Keratinocyte (primary cell): ENCODE measurements around the gene CNIH4. TPM values are rescaled to one million over a fixed set of nuclear protein-coding genes. Genes with fewer than 3 reads are reported as not detected.
"Not testable (repeated sequence)": the region's sequence is repeated elsewhere in the genome, so short reads cannot be mapped to it uniquely, and the experiment has no call there.

ENCODE experiments used
- DNase-seq: peaks from one replicate; pipeline ENCODE4 v3.0.0-alpha.2; 2011; ENCODE audit warnings: low read depth, missing footprints, low spot score
- FAIRE-seq: peaks from 2 replicates; lab custom pipeline; 2011; peaks lifted over from hg19 to GRCh38; lab: Jason Lieb, UNC
- H2AFZ ChIP-seq: 2 replicates; pipeline ENCODE4 v1.6.0; 2012; ENCODE audit warnings: low read length, control low read depth, inconsistent platforms; ENCODE audit not compliant: control insufficient read depth
- H3K27ac ChIP-seq: 2 replicates; pipeline ENCODE4 v1.5.1; 2011; ENCODE audit warnings: low read length; ENCODE audit not compliant: control insufficient read depth, insufficient read depth
- H3K27me3 ChIP-seq: 3 replicates; pipeline ENCODE4 v1.6.0; 2011; ENCODE audit warnings: low read length; ENCODE audit not compliant: control insufficient read depth, insufficient read depth; ENCODE audit errors: extremely low read depth
- H3K36me3 ChIP-seq, 2 experiments: 2 replicates in 1 of 2; 3 replicates in 1 of 2; pipeline ENCODE4 v1.5.1; 2011; ENCODE audit warnings: low read length in 2 of 2, mild to moderate bottlenecking in 1 of 2; ENCODE audit not compliant: control insufficient read depth in 2 of 2, insufficient read depth in 2 of 2; ENCODE audit errors: extremely low read depth in 1 of 2
- H3K4me1 ChIP-seq: 3 replicates; pipeline ENCODE4 v1.5.1; 2011; ENCODE audit warnings: low read length; ENCODE audit not compliant: control insufficient read depth, insufficient read depth; ENCODE audit errors: extremely low read depth
- H3K4me2 ChIP-seq: 3 replicates; pipeline ENCODE4 v1.6.0; 2011; ENCODE audit warnings: low read depth, low read length; ENCODE audit not compliant: control insufficient read depth, insufficient read depth; ENCODE audit errors: extremely low read depth
- H3K4me3 ChIP-seq, 3 experiments: fragments of 200-600 bp in 1 of 3; sonication (generic) in 1 of 3; 2 replicates in 2 of 3; 3 replicates in 1 of 3; pipeline ENCODE4 v1.5.1; 2011 to 2016; ENCODE audit warnings: low read length in 3 of 3, mild to moderate bottlenecking in 3 of 3, control low read depth in 2 of 3, inconsistent platforms in 1 of 3, low read depth in 1 of 3, mixed read lengths in 1 of 3, mixed run types in 1 of 3, moderate library complexity in 1 of 3; ENCODE audit not compliant: control insufficient read depth in 2 of 3, insufficient read depth in 2 of 3; ENCODE audit errors: extremely low read depth in 1 of 3
- H3K79me2 ChIP-seq: 2 replicates; pipeline ENCODE4 v1.6.0; 2012; ENCODE audit warnings: low read length; ENCODE audit not compliant: control insufficient read depth, insufficient read depth
- H3K9ac ChIP-seq: 3 replicates; pipeline ENCODE4 v1.6.0; 2011; ENCODE audit warnings: low read length; ENCODE audit not compliant: control insufficient read depth, insufficient read depth; ENCODE audit errors: extremely low read depth
- H3K9me1 ChIP-seq: 3 replicates; pipeline ENCODE4 v1.6.0; 2011; ENCODE audit warnings: low read length; ENCODE audit not compliant: control insufficient read depth, insufficient read depth; ENCODE audit errors: extremely low read depth
- H3K9me3 ChIP-seq: 2 replicates; pipeline ENCODE4 v1.5.1; 2012; ENCODE audit warnings: low read depth, low read length; ENCODE audit not compliant: control insufficient read depth
- H4K20me1 ChIP-seq: 3 replicates; pipeline ENCODE4 v1.6.0; 2011; ENCODE audit warnings: low read length; ENCODE audit not compliant: control insufficient read depth, insufficient read depth; ENCODE audit errors: extremely low read depth
- EZH2 ChIP-seq: IDR thresholded peaks from one replicate; pipeline ENCODE4 v1.6.1; 2012; ENCODE audit warnings: inconsistent platforms, mild to moderate bottlenecking, low read length, moderate library complexity
- dilution Hi-C: fragments of 300-500 bp; cut with MboI; formaldehyde crosslinking; loops from one replicate; pipeline ENCODE4 v1.7.0; 2020; ENCODE audit warnings: low sequenced_read_pairs; ENCODE audit not compliant: extremely low pct_ligation_motif_present
- polyA plus RNA-seq, 5 experiments: library from polyadenylated mRNA; depleted of rRNA in 3 of 5; stranded (reverse) in 3 of 5; stranded (forward) in 1 of 5; unstranded in 1 of 5; fragments of >200 nt; gene quantifications; 1 replicate in 1 of 5; 2 replicates in 3 of 5; 3 replicates in 1 of 5; pipeline versions ENCODE4 v1.2.1 to v1.2.3, GENCODE V29; 2011 to 2012; ENCODE audit warnings: missing spikeins in 2 of 5, low read depth in 1 of 5, low replicate concordance in 1 of 5
- TF ChIP-seq, protein P1 (sequence below), 3 experiments: IDR thresholded peaks in 1 of 3; conservative IDR thresholded peaks in 1 of 3; optimal IDR thresholded peaks in 1 of 3; 2 replicates in 2 of 3; 3 replicates in 1 of 3; pipeline versions ENCODE3 to v1.5.1; 2011; ENCODE audit warnings: low read length in 3 of 3, mild to moderate bottlenecking in 3 of 3, moderate library complexity in 2 of 3, control low read depth in 1 of 3, inconsistent platforms in 1 of 3; ENCODE audit not compliant: insufficient read depth in 2 of 3; ENCODE audit errors: extremely low read depth in 1 of 3

CNIH4 gene
- polyA plus RNA-seq, 1 donor (not counting 4 experiments of a cell fraction or from before 2014, with no cell fraction given): 139 TPM

DNA sequence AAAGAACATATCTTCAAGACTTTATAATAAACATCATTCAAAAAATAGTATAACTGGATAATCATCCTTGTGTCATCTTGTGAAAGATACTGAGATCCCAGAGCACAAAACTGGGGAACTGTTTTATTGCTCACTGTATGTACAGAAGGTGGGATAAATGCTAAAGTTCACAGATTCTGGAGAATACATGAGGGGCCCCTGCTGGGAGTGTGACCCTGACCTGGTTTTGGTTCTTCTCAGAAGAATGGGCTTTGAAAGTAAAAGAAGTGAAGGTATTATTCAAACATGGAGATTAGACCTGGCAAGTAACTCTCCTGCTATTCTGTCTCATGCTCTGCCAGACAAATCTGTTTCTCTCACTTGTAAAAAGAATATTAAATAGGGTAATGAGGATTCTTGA lies 63.4 kb downstream of the CNIH4 start:
- Histone ChIP-seq H3K4me3 (no peak overlapping the region), H3K4me1 (no peaks in the 10 kb centered on the region), H3K27me3 (no peaks in the 10 kb centered on the region), H2AFZ (no peak overlapping the region), H3K9me1 (no peaks in the 10 kb centered on the region), H3K27ac (no peak overlapping the region), H3K9me3 (no peaks in the 10 kb centered on the region), H3K79me2 (peaks cover 4% of the 10 kb centered on the region), H3K9ac (no peak overlapping the region), H3K4me2 (no peak overlapping the region), H3K36me3 (peaks cover 28 to 42% of the 10 kb centered on the region in 2 experiments), H4K20me1 (peaks cover 3% of the 10 kb centered on the region)
- DNase-seq (no peak), FAIRE-seq (no peak)
- TF ChIP-seq, protein P1, sequence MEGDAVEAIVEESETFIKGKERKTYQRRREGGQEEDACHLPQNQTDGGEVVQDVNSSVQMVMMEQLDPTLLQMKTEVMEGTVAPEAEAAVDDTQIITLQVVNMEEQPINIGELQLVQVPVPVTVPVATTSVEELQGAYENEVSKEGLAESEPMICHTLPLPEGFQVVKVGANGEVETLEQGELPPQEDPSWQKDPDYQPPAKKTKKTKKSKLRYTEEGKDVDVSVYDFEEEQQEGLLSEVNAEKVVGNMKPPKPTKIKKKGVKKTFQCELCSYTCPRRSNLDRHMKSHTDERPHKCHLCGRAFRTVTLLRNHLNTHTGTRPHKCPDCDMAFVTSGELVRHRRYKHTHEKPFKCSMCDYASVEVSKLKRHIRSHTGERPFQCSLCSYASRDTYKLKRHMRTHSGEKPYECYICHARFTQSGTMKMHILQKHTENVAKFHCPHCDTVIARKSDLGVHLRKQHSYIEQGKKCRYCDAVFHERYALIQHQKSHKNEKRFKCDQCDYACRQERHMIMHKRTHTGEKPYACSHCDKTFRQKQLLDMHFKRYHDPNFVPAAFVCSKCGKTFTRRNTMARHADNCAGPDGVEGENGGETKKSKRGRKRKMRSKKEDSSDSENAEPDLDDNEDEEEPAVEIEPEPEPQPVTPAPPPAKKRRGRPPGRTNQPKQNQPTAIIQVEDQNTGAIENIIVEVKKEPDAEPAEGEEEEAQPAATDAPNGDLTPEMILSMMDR (optimal IDR thresholded peaks at IDR 0.05 in 1 of 3, IDR thresholded peaks at IDR 0.05 in 1 of 3, conservative IDR thresholded peaks at IDR 0.05 in 1 of 3; ENCODE audit: extremely low read depth in 1 of 3, insufficient read depth in 2 of 3, low read length in 3 of 3): no peak
- no peak for TF ChIP-seq EZH2
- dilution Hi-C loops: no loop called here

DNA sequence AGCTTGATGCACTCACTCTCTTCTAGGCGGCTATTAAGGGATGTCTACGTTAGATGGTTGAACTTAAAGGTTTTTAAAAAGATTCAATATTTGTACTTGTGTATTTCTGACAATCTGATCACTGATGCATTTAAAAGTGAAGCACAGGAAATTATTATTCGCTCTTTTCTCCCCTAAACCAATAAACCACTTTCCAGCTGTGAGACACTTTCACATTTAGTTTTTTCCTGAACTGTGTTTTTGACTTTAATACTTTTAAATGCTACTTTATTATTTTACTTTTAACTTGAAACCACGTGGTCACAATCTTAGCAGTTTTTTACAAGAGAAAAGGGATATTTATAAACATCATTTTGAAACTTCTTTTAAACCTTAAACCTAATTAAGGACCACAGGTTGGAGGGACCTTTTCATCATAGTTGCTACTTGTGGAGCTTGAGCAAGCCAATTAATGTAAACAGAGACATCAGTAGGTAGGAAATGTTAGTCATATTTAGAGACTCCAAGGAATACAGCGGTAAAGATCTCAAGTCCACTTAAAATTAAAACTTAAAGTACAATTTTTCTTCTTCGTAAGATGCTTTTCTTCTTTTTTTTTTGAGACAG lies 68.7 kb downstream of the CNIH4 start:
- H3K27ac ChIP-seq: no peak overlapping the region
- no peak overlapping the region for H3K4me2 ChIP-seq
- H3K9ac ChIP-seq: no peak overlapping the region
- FAIRE-seq: peak; percentile 17
- dilution Hi-C loops: no loop called here
- no peaks in the 10 kb centered on the region for H4K20me1 ChIP-seq
- DNase-seq: no peak
- no peaks in the 10 kb centered on the region for H3K27me3 ChIP-seq
- peaks cover 3% of the 10 kb centered on the region for H3K4me1 ChIP-seq
- no peak overlapping the region for H2AFZ ChIP-seq
- H3K9me3 ChIP-seq: no peaks in the 10 kb centered on the region
- H3K79me2 ChIP-seq: peaks cover 26% of the 10 kb centered on the region
- H3K36me3 ChIP-seq: peaks cover 16 to 35% of the 10 kb centered on the region in 2 experiments
- H3K9me1 ChIP-seq: no peaks in the 10 kb centered on the region
- no peak overlapping the region for H3K4me3 ChIP-seq
- no peak for TF ChIP-seq EZH2
- TF ChIP-seq, protein P1 (optimal IDR thresholded peaks at IDR 0.05 in 1 of 3, IDR thresholded peaks at IDR 0.05 in 1 of 3, conservative IDR thresholded peaks at IDR 0.05 in 1 of 3; ENCODE audit: extremely low read depth in 1 of 3, insufficient read depth in 2 of 3, low read length in 3 of 3): no peak

DNA sequence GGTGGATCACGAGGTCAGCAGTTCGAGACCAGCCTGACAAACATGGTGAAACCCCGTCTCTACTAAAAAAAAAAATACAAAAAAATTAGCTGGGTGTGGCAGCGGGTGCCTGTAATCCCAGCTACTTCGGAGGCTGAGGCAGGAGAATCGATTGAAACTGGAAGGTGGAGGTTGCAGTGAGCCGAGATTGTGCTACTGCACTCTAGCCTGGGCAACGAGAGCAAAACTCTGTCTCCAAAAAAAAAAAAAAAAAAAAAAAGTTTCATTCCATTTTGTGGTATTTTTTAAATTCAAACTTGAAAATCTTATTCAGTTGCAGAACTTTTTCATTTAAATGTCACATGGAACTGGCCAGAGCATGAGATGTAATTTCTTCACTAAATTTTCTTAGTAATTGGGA lies 70.2 kb downstream of the CNIH4 start:
- Histone ChIP-seq H3K79me2 (peaks cover 35% of the 10 kb centered on the region), H3K4me1 (peaks cover 18% of the 10 kb centered on the region), H3K36me3 (peaks cover 13 to 26% of the 10 kb centered on the region in 2 experiments)
- H2AFZ ChIP-seq, H3K27ac ChIP-seq, H3K4me2 ChIP-seq, FAIRE-seq, H3K9me3 ChIP-seq, H3K4me3 ChIP-seq, dilution Hi-C loops, H3K27me3 ChIP-seq, H4K20me1 ChIP-seq, H3K9me1 ChIP-seq, H3K9ac ChIP-seq, DNase-seq: not testable (repeated sequence)
